HG02943 (cell line): ENCODE results near the gene TMCC1.

Experiments used
- ATAC-seq: cut with Tn5 transposase; IDR thresholded peaks from one replicate; pipeline ENCODE4 v1.9.1; 2021; ENCODE audit warnings: mild to moderate bottlenecking, low read depth, moderate library complexity; ENCODE audit not compliant: unreplicated experiment

TMCC1 gene

GRCh38 chr3:129628169-129628522 is 265.4 kb downstream of the TMCC1 start:
- ATAC-seq: no peak

GRCh38 chr3:129627350-129628168 is 266.0 kb downstream of the TMCC1 start:
- ATAC-seq: peak; percentile 50

GRCh38 chr3:129626744-129627349 is 266.7 kb downstream of the TMCC1 start:
- peak; percentile 85 for ATAC-seq

- no peak for ATAC-seq
Measured at GRCh38 chr3:129625072-129625874, 268.2 kb downstream of the TMCC1 start.

GRCh38 chr3:129624347-129625071 is 269.0 kb downstream of the TMCC1 start:
- ATAC-seq: no peak

GRCh38 chr3:129623447-129624118 is 269.9 kb downstream of the TMCC1 start:
- ATAC-seq: no peak

GRCh38 chr3:129622933-129623332 is 270.6 kb downstream of the TMCC1 start:
- no peak for ATAC-seq

GRCh38 chr3:129622226-129622874 is 271.2 kb downstream of the TMCC1 start:
- ATAC-seq: no peak

GRCh38 chr3:129621626-129622225 is 271.8 kb downstream of the TMCC1 start:
- no peak for ATAC-seq

- ATAC-seq: no peak
Measured at GRCh38 chr3:129620828-129621559, 272.5 kb downstream of the TMCC1 start.

- no peak for ATAC-seq
Measured at GRCh38 chr3:129619726-129620162, 273.8 kb downstream of the TMCC1 start.

- no peak for ATAC-seq
Measured at GRCh38 chr3:129618901-129619671, 274.4 kb downstream of the TMCC1 start.

GRCh38 chr3:129618186-129618820 is 275.2 kb downstream of the TMCC1 start:
- no peak for ATAC-seq

- ATAC-seq: no peak
Measured at GRCh38 chr3:129617381-129618185, 275.9 kb downstream of the TMCC1 start.

- no peak for ATAC-seq
Measured at GRCh38 chr3:129616713-129617112, 276.8 kb downstream of the TMCC1 start.

- no peak for ATAC-seq
Measured at GRCh38 chr3:129616291-129616690, 277.2 kb downstream of the TMCC1 start.
